ENCODE data around the gene PTPRD. TPM values are rescaled to one million over a fixed set of nuclear protein-coding genes. Genes with fewer than 3 reads are reported as not detected.

The PTPRD gene
- total and polyA plus RNA-seq, 2 experiments from 2014 or later: 11.5 to 58.0 TPM

DNA sequence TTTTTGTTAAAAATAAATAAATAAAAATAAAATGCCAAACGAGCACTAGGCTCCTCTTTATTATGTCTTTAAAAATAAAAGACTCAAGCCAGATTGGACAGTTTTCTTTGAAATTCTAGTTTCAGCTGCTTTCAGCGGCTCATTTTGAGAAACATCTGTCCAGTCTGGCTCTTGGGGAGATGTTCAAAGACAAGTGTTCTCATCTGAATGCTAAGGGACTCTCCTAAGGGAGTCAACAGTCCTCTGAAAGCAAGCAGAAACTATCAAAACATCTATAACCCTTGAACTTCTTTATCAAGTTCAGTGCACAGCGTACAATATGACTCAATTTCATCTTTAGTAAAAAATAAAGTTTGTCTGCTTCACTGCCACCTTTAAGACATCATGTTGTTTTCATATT, 1927.0 kb downstream of the PTPRD start:
- Histone ChIP-seq H3K9me2 (ENCODE audit: insufficient read depth) (no peaks in the 10 kb centered on the region), H3K4me3 (no peak overlapping the region), H3K27me3 (ENCODE audit: insufficient read depth) (no peaks in the 10 kb centered on the region), H4K20me1 (replicated peaks; ENCODE audit: insufficient read depth) (no peaks in the 10 kb centered on the region), H3F3A (replicated peaks; ENCODE audit: low read depth) (no peaks in the 10 kb centered on the region), H3K27ac (ENCODE audit: low read depth) (no peak overlapping the region), H3K4me2 (no peak overlapping the region), H3K79me2 (replicated peaks; ENCODE audit: insufficient read depth) (peaks cover 9% of the 10 kb centered on the region; the same call in 1 of the 2 replicates), H3K4me1 (ENCODE audit: insufficient read depth) (peaks cover 24% of the 10 kb centered on the region), H2AFZ (no peak overlapping the region), H3K36me3 (ENCODE audit: insufficient read depth) (no peaks in the 10 kb centered on the region)
- Mint-ChIP-seq H3K27ac (no peak overlapping the region), H3K4me3 (no peak overlapping the region), H3K9me3 (peaks cover 6% of the 10 kb centered on the region; the same call in 2 of the 3 replicates), H3K36me3 (ENCODE audit: low read depth) (peaks cover 10% of the 10 kb centered on the region; the same call in 2 of the 3 replicates), H3K4me1 (peaks cover 30% of the 10 kb centered on the region), H3K27me3 (ENCODE audit: insufficient read depth, low read depth, poor library complexity) (no peaks in the 10 kb centered on the region)
- DNase-seq (ENCODE audit: low spot score) (no peak), ATAC-seq (no peak)
- TF ChIP-seq STAT1 (IDR thresholded peaks at IDR 0.05; ENCODE audit: unreplicated experiment) (no peak), POLR2AphosphoS5 (IDR thresholded peaks at IDR 0.05; ENCODE audit: low read depth) (no peak), ETS1 (IDR thresholded peaks at IDR 0.05) (no peak), ZNF114 (CRISPR knock-in tag; IDR thresholded peaks at IDR 0.05) (no peak), CREB1 (CRISPR knock-in tag; IDR thresholded peaks at IDR 0.05; ENCODE audit: low read depth) (no peak)
- TF ChIP-seq, protein P1, sequence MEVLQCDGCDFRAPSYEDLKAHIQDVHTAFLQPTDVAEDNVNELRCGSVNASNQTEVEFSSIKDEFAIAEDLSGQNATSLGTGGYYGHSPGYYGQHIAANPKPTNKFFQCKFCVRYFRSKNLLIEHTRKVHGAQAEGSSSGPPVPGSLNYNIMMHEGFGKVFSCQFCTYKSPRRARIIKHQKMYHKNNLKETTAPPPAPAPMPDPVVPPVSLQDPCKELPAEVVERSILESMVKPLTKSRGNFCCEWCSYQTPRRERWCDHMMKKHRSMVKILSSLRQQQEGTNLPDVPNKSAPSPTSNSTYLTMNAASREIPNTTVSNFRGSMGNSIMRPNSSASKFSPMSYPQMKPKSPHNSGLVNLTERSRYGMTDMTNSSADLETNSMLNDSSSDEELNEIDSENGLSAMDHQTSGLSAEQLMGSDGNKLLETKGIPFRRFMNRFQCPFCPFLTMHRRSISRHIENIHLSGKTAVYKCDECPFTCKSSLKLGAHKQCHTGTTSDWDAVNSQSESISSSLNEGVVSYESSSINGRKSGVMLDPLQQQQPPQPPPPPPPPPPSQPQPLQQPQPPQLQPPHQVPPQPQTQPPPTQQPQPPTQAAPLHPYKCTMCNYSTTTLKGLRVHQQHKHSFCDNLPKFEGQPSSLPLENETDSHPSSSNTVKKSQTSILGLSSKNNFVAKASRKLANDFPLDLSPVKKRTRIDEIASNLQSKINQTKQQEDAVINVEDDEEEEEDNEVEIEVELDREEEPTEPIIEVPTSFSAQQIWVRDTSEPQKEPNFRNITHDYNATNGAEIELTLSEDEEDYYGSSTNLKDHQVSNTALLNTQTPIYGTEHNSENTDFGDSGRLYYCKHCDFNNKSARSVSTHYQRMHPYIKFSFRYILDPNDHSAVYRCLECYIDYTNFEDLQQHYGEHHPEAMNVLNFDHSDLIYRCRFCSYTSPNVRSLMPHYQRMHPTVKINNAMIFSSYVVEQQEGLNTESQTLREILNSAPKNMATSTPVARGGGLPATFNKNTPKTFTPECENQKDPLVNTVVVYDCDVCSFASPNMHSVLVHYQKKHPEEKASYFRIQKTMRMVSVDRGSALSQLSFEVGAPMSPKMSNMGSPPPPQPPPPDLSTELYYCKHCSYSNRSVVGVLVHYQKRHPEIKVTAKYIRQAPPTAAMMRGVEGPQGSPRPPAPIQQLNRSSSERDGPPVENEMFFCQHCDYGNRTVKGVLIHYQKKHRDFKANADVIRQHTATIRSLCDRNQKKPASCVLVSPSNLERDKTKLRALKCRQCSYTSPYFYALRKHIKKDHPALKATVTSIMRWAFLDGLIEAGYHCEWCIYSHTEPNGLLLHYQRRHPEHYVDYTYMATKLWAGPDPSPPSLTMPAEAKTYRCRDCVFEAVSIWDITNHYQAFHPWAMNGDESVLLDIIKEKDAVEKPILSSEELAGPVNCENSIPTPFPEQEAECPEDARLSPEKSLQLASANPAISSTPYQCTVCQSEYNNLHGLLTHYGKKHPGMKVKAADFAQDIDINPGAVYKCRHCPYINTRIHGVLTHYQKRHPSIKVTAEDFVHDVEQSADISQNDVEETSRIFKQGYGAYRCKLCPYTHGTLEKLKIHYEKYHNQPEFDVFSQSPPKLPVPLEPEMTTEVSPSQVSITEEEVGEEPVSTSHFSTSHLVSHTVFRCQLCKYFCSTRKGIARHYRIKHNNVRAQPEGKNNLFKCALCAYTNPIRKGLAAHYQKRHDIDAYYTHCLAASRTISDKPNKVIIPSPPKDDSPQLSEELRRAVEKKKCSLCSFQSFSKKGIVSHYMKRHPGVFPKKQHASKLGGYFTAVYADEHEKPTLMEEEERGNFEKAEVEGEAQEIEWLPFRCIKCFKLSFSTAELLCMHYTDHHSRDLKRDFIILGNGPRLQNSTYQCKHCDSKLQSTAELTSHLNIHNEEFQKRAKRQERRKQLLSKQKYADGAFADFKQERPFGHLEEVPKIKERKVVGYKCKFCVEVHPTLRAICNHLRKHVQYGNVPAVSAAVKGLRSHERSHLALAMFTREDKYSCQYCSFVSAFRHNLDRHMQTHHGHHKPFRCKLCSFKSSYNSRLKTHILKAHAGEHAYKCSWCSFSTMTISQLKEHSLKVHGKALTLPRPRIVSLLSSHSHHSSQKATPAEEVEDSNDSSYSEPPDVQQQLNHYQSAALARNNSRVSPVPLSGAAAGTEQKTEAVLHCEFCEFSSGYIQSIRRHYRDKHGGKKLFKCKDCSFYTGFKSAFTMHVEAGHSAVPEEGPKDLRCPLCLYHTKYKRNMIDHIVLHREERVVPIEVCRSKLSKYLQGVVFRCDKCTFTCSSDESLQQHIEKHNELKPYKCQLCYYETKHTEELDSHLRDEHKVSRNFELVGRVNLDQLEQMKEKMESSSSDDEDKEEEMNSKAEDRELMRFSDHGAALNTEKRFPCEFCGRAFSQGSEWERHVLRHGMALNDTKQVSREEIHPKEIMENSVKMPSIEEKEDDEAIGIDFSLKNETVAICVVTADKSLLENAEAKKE (CRISPR knock-in tag; IDR thresholded peaks at IDR 0.05): no peak
- TF ChIP-seq, protein P2, sequence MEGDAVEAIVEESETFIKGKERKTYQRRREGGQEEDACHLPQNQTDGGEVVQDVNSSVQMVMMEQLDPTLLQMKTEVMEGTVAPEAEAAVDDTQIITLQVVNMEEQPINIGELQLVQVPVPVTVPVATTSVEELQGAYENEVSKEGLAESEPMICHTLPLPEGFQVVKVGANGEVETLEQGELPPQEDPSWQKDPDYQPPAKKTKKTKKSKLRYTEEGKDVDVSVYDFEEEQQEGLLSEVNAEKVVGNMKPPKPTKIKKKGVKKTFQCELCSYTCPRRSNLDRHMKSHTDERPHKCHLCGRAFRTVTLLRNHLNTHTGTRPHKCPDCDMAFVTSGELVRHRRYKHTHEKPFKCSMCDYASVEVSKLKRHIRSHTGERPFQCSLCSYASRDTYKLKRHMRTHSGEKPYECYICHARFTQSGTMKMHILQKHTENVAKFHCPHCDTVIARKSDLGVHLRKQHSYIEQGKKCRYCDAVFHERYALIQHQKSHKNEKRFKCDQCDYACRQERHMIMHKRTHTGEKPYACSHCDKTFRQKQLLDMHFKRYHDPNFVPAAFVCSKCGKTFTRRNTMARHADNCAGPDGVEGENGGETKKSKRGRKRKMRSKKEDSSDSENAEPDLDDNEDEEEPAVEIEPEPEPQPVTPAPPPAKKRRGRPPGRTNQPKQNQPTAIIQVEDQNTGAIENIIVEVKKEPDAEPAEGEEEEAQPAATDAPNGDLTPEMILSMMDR (conservative IDR thresholded peaks at IDR 0.05; ENCODE audit: low read depth in 2 of 2): no peak
- TF ChIP-seq, protein P3, sequence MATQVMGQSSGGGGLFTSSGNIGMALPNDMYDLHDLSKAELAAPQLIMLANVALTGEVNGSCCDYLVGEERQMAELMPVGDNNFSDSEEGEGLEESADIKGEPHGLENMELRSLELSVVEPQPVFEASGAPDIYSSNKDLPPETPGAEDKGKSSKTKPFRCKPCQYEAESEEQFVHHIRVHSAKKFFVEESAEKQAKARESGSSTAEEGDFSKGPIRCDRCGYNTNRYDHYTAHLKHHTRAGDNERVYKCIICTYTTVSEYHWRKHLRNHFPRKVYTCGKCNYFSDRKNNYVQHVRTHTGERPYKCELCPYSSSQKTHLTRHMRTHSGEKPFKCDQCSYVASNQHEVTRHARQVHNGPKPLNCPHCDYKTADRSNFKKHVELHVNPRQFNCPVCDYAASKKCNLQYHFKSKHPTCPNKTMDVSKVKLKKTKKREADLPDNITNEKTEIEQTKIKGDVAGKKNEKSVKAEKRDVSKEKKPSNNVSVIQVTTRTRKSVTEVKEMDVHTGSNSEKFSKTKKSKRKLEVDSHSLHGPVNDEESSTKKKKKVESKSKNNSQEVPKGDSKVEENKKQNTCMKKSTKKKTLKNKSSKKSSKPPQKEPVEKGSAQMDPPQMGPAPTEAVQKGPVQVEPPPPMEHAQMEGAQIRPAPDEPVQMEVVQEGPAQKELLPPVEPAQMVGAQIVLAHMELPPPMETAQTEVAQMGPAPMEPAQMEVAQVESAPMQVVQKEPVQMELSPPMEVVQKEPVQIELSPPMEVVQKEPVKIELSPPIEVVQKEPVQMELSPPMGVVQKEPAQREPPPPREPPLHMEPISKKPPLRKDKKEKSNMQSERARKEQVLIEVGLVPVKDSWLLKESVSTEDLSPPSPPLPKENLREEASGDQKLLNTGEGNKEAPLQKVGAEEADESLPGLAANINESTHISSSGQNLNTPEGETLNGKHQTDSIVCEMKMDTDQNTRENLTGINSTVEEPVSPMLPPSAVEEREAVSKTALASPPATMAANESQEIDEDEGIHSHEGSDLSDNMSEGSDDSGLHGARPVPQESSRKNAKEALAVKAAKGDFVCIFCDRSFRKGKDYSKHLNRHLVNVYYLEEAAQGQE (IDR thresholded peaks at IDR 0.05; ENCODE audit: unreplicated experiment): no peak
